Gastroesophageal sphincter (tissue), 3 donors: ENCODE results near the gene CPT1A.

Source experiments
- CTCF ChIP-seq, 4 experiments: fragments of 200-600 bp in 2 of 4; fragments of 450-650 bp in 2 of 4; sonication (generic) in 1 of 4; IDR thresholded peaks; one replicate each; pipeline ENCODE4 v1.5.1; 2017 to 2019; ENCODE audit warnings: antibody characterized with exemption in 4 of 4, mild to moderate bottlenecking in 2 of 4, moderate library complexity in 2 of 4
- POLR2A ChIP-seq, 2 donors: fragments of 450-650 bp; IDR thresholded peaks; one replicate each; pipeline ENCODE4 v1.6.1; 2017; ENCODE audit warnings: antibody characterized with exemption in 2 of 2, mild to moderate bottlenecking in 2 of 2, moderate library complexity in 1 of 2
- POLR2AphosphoS5 ChIP-seq: sonication (generic); formaldehyde crosslinking; IDR thresholded peaks from one replicate; pipeline ENCODE4 v1.6.1; 2017; ENCODE audit warnings: antibody characterized with exemption

GRCh38 chr11:68890490-68891231, 48.9 kb upstream of the CPT1A start:
- TF ChIP-seq CTCF (IDR thresholded peaks at IDR 0.05) (no peak), POLR2AphosphoS5 (peak; percentile 46), POLR2A (IDR thresholded peaks at IDR 0.05) (no peak)
